K562 (cell line): ENCODE results near the gene AKT1S1. TPM values are rescaled to one million over a fixed set of nuclear protein-coding genes. Genes with fewer than 3 reads are reported as not detected.

ENCODE experiments used
- CEBPB ChIP-seq: fragments of 450-650 bp; IDR thresholded peaks from 2 replicates; pipeline ENCODE4 v1.6.1; 2016; ENCODE audit warnings: missing genetic modification characterization, missing compliant biosample characterization
- ILF3 ChIP-seq: fragments of 450-650 bp; IDR thresholded peaks from 2 replicates; pipeline ENCODE4 v1.6.1; 2018; ENCODE audit warnings: antibody characterized with exemption, mild to moderate bottlenecking, moderate library complexity, borderline replicate concordance
- KAT2B ChIP-seq: IDR thresholded peaks from one replicate; pipeline ENCODE4 v1.6.1; 2012; ENCODE audit warnings: low read depth, mild to moderate bottlenecking, control low read depth, inconsistent platforms, low read length, moderate library complexity
- MCM2 ChIP-seq: fragments of 450-650 bp; IDR thresholded peaks from 2 replicates; pipeline ENCODE4 v1.6.1; 2017; ENCODE audit warnings: low read depth, mild to moderate bottlenecking
- POU5F1 ChIP-seq: fragments of 150-350 bp; IDR thresholded peaks from 2 replicates; pipeline ENCODE4 v1.6.1; 2014; ENCODE audit warnings: borderline replicate concordance, low read length, low read depth, mild to moderate bottlenecking; ENCODE audit not compliant: partially characterized antibody
- PYGO2 ChIP-seq: fragments of 450-650 bp; IDR thresholded peaks from 2 replicates; pipeline ENCODE4 v1.6.1; 2016; ENCODE audit warnings: mild to moderate bottlenecking, missing genetic modification characterization, moderate library complexity, missing compliant biosample characterization
- RBM39 ChIP-seq: fragments of 200-400 bp; formaldehyde crosslinking; optimal IDR thresholded peaks from 2 replicates; pipeline ENCODE3; 2018; ENCODE audit warnings: low read depth, low read length
- TAF9B ChIP-seq: fragments of 450-650 bp; IDR thresholded peaks from 2 replicates; pipeline ENCODE4 v1.6.1; 2018; ENCODE audit warnings: mild to moderate bottlenecking; ENCODE audit not compliant: partially characterized antibody
- ZFP30 ChIP-seq: fragments of 250-450 bp; sonication (Bioruptor Pico); IDR thresholded peaks from 2 replicates; pipeline ENCODE4 v1.8.0; 2022; ENCODE audit warnings: moderate library complexity, mild to moderate bottlenecking, inconsistent platforms, borderline replicate concordance
- ZFPM2 ChIP-seq: fragments of 250-450 bp; sonication (Bioruptor Pico); IDR thresholded peaks from 2 replicates; pipeline ENCODE4 v1.5.1; 2022; ENCODE audit warnings: mild to moderate bottlenecking
- ZNF212 ChIP-seq: fragments of 450-650 bp; formaldehyde crosslinking; IDR thresholded peaks from 2 replicates; pipeline ENCODE4 v1.4.0; 2020; ENCODE audit warnings: mild to moderate bottlenecking
- ZNF41 ChIP-seq: fragments of 250-450 bp; sonication (Bioruptor Pico); conservative IDR thresholded peaks from 2 replicates; pipeline ENCODE4 v1.4.0; 2020; ENCODE audit warnings: mild to moderate bottlenecking
- ZNF551 ChIP-seq: fragments of 250-450 bp; sonication (Bioruptor Pico); IDR thresholded peaks from 2 replicates; pipeline ENCODE4 v1.5.0; 2021; ENCODE audit warnings: mild to moderate bottlenecking, moderate library complexity
- ZNF764 ChIP-seq: fragments of 250-450 bp; sonication (Bioruptor Pico); IDR thresholded peaks from 2 replicates; pipeline ENCODE4 v1.4.0; 2020; ENCODE audit warnings: low read depth, mild to moderate bottlenecking, moderate library complexity
- polyA plus RNA-seq, 8 experiments: library from polyadenylated mRNA; depleted of rRNA in 4 of 8; stranded (reverse) in 5 of 8; unstranded in 3 of 8; fragments of >200 nt; fragmentation: Nextera tagmentation in 2 of 8; fragmentation: Illumina TruSeq in 1 of 8; extraction: Ambion mirVana in 2 of 8; extraction: Trizol in 1 of 8; gene quantifications; 2 replicates each; pipeline versions ENCODE4 v1.2.1 to v1.2.3, GENCODE V29; 2011 to 2014; ENCODE audit warnings: inconsistent platforms in 1 of 8, missing spikeins in 1 of 8
- total RNA-seq, 7 experiments: library from RNA; depleted of rRNA in 6 of 7; stranded (reverse); fragments of >200 nt in 6 of 7; fragmentation: Illumina TruSeq in 2 of 7; extraction: Trizol in 2 of 7; gene quantifications; 2 replicates each; pipeline versions ENCODE4 v1.2.1 to v1.2.3, GENCODE V29; 2011 to 2021; ENCODE audit warnings: low replicate concordance in 1 of 7
- TF ChIP-seq, protein P1 (sequence below), 2 experiments: fragments of 150-350 bp in 1 of 2; IDR thresholded peaks; 2 replicates each; pipeline ENCODE4 v1.6.1; 2012 to 2016; ENCODE audit warnings: low read depth in 2 of 2, low read length in 2 of 2, mild to moderate bottlenecking in 1 of 2, moderate library complexity in 1 of 2
- TF ChIP-seq, protein P2 (sequence below): fragments of 250-450 bp; sonication (Bioruptor Pico); IDR thresholded peaks from 2 replicates; pipeline ENCODE4 v1.9.0; 2021; ENCODE audit warnings: mild to moderate bottlenecking, inconsistent platforms
- TF ChIP-seq, protein P3 (sequence below): fragments of 450-650 bp; formaldehyde crosslinking; IDR thresholded peaks from 2 replicates; pipeline ENCODE4 v1.4.0; 2020; ENCODE audit warnings: mild to moderate bottlenecking, moderate library complexity
- TF ChIP-seq, protein P4 (sequence below), 2 experiments: fragments of 450-650 bp; conservative IDR thresholded peaks; 2 replicates each; pipeline ENCODE4 v1.6.1; 2017; ENCODE audit warnings: mild to moderate bottlenecking in 2 of 2, moderate library complexity in 2 of 2

Gene AKT1S1
- total and polyA plus RNA-seq, 9 of the 15 experiments (the other 6 are each of a cell fraction or from before 2014, with no cell fraction given) = 1.2 to 50.3 (median 17.1) TPM

DNA sequence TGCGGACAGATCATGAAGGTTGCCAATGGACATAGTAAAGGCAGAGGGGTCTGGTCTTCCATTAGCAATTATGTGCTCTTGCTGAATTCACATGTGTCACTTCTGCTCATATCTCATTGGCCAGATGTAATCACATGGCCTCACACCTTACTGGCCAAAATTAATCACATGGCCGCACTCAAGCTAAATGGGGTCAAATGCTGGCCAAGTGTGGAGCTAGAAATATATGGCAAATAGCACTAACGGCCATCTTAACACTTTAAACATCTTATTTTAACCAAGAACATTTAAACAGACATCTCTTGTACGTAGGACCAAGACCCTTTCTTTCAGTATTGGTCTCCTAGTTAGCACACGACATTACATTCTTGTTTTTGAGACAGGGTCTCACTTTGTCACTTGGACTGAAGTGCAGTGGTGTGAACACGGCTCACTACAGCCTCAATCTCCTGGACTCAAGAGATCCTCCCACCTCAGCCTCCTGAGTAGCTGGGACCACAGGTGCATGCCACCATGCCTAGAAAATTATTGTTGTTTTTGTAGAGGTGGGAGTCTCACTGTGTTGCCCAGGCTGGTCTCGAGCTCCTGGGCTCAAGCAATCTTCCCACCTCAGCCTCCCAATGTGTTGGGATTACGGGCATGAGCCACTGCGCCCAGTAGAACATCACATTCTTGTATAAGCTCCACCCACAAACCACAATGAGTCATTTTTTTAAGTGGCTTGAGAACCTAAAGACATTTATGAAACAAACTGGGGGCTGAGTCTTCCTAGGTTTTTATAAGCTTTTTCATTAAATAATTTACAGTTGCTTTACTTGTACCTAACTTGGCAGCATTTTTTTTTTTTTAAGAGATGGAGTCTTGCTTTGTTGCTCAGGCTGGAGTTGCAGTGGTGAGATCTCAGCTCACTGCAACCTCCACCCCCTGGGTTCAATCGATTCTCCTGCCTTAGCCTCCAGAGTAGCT is 29.1 kb downstream of the AKT1S1 start (continued):
- TF ChIP-seq, protein P1, sequence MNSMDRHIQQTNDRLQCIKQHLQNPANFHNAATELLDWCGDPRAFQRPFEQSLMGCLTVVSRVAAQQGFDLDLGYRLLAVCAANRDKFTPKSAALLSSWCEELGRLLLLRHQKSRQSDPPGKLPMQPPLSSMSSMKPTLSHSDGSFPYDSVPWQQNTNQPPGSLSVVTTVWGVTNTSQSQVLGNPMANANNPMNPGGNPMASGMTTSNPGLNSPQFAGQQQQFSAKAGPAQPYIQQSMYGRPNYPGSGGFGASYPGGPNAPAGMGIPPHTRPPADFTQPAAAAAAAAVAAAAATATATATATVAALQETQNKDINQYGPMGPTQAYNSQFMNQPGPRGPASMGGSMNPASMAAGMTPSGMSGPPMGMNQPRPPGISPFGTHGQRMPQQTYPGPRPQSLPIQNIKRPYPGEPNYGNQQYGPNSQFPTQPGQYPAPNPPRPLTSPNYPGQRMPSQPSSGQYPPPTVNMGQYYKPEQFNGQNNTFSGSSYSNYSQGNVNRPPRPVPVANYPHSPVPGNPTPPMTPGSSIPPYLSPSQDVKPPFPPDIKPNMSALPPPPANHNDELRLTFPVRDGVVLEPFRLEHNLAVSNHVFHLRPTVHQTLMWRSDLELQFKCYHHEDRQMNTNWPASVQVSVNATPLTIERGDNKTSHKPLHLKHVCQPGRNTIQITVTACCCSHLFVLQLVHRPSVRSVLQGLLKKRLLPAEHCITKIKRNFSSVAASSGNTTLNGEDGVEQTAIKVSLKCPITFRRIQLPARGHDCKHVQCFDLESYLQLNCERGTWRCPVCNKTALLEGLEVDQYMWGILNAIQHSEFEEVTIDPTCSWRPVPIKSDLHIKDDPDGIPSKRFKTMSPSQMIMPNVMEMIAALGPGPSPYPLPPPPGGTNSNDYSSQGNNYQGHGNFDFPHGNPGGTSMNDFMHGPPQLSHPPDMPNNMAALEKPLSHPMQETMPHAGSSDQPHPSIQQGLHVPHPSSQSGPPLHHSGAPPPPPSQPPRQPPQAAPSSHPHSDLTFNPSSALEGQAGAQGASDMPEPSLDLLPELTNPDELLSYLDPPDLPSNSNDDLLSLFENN (IDR thresholded peaks at IDR 0.05; ENCODE audit: low read depth in 2 of 2, low read length in 2 of 2) = no peak
- TF ChIP-seq, protein P2, sequence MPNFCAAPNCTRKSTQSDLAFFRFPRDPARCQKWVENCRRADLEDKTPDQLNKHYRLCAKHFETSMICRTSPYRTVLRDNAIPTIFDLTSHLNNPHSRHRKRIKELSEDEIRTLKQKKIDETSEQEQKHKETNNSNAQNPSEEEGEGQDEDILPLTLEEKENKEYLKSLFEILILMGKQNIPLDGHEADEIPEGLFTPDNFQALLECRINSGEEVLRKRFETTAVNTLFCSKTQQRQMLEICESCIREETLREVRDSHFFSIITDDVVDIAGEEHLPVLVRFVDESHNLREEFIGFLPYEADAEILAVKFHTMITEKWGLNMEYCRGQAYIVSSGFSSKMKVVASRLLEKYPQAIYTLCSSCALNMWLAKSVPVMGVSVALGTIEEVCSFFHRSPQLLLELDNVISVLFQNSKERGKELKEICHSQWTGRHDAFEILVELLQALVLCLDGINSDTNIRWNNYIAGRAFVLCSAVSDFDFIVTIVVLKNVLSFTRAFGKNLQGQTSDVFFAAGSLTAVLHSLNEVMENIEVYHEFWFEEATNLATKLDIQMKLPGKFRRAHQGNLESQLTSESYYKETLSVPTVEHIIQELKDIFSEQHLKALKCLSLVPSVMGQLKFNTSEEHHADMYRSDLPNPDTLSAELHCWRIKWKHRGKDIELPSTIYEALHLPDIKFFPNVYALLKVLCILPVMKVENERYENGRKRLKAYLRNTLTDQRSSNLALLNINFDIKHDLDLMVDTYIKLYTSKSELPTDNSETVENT (CRISPR knock-in tag) = no peak
- TF ChIP-seq PYGO2 (tag) (no peak), RBM39 (no peak), ZNF212 (CRISPR knock-in tag) (no peak), ZNF41 (CRISPR knock-in tag) (no peak), ZFP30 (CRISPR knock-in tag) (no peak), POU5F1 (no peak), ZNF551 (CRISPR knock-in tag) (no peak), CEBPB (tag) (no peak), ILF3 (no peak), KAT2B (no peak), TAF9B (no peak), ZNF764 (CRISPR knock-in tag) (no peak), ZFPM2 (CRISPR knock-in tag) (no peak), MCM2 (no peak)
- TF ChIP-seq, protein P3, sequence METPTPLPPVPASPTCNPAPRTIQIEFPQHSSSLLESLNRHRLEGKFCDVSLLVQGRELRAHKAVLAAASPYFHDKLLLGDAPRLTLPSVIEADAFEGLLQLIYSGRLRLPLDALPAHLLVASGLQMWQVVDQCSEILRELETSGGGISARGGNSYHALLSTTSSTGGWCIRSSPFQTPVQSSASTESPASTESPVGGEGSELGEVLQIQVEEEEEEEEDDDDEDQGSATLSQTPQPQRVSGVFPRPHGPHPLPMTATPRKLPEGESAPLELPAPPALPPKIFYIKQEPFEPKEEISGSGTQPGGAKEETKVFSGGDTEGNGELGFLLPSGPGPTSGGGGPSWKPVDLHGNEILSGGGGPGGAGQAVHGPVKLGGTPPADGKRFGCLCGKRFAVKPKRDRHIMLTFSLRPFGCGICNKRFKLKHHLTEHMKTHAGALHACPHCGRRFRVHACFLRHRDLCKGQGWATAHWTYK (CRISPR knock-in tag) = no peak
- TF ChIP-seq, protein P4, sequence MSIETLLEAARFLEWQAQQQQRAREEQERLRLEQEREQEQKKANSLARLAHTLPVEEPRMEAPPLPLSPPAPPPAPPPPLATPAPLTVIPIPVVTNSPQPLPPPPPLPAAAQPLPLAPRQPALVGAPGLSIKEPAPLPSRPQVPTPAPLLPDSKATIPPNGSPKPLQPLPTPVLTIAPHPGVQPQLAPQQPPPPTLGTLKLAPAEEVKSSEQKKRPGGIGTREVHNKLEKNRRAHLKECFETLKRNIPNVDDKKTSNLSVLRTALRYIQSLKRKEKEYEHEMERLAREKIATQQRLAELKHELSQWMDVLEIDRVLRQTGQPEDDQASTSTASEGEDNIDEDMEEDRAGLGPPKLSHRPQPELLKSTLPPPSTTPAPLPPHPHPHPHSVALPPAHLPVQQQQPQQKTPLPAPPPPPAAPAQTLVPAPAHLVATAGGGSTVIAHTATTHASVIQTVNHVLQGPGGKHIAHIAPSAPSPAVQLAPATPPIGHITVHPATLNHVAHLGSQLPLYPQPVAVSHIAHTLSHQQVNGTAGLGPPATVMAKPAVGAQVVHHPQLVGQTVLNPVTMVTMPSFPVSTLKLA (conservative IDR thresholded peaks at IDR 0.05) = 0 out of 4 replicates have a peak, but pooled peaks of 1 of the 2 experiments have one; percentile 25
